Bone marrow (tissue), 2 donors: ENCODE data around the gene PLBD2.

Experiments used
- DNase-seq, 2 donors: peaks; one replicate each; lab custom pipeline; 2025; lab: John Stamatoyannopoulos, UW

Gene PLBD2

DNA sequence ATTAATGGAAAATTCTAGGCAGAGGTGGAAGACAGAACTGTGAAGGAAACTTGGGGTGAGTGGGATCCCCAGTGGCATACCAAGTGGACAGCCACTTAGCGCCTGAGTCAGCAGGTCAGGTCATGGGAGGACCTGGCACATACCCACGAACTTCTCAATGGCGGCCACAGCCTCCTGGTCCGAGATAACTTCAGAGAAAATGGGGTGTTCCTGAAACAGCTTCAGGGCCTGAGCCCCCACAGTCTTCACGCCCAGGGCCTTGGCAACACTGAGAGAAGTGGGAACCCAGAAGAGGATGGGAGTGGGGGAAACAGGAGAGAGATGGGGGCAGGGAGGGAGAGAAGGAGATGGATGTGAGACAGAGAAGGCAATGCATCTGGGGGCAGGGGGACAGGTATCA is 35.4 kb downstream of the PLBD2 start:
- no peak for DNase-seq

DNA sequence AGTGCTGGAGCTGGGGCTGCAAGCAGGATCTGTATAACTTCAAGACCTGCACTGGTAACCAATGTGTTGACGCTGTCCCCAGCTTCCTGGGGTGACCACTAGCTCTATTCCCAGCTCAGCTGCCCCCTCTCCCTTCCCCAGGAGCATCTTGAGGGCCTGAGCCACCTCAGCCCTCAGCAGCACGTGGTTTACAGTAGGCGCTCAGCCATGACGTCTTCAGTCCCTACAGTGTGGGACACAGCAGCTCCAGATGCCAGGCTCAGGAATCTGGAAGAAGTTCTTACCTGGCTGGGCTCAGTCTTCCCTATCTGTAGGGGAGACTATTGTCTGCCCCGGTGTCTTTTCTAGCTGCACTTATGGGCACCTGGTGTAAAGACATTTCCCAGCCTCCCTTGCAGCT is 36.7 kb downstream of the PLBD2 start:
- no peak for DNase-seq

DNA sequence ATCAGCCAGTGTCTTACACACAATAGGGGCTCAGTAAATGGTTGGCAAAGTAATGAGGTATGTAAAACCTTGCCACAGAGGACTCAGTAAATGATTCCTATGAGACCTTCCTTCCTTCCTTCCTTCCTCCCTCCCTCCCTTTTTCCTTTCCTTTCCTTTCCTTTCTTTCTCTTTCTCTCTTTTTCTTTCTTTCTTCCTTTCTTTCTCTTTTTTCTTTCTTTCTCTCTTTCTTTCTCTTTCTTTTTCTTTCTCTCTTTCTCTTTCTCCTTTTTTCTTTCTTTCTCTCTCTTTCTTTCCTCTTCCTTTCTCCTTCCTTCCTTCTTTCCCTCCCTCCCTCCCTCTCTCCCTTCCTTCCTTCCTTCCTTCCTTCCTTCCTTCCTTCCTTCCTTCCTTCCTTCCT is 37.8 kb downstream of the PLBD2 start:
- DNase-seq: no peak

DNA sequence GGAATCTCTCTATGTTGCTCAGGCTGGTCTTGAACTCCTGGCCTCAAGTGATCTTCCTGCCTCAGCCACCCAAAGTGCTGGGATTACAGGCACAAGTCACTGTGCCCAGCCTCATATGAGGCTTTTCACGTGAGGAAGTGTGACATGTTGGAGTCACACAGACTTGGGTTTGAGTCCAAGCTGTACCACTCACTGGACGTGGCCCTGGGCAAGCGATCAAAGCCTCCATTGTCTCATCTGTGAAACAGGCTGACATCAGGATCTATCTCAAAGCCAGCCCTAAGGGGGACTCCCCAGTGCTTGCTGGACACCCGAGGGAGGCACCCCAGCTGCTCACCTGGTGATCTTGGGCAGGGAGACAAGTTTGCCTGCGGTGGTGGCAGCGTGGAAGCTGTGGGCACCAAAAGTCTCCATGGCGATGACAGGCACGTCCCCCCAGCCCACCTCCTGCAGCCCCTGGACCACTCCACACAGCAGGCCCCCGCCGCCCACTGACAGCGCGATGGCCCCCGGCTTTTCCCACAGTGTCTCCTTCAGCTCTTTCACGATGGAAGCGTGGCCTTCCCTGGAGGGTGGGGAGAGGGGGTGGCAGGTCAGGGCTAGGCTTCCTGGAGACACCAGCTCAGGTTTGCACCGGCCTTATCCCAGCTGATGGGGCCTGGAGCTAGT is 38.6 kb downstream of the PLBD2 start:
- no peak for DNase-seq

DNA sequence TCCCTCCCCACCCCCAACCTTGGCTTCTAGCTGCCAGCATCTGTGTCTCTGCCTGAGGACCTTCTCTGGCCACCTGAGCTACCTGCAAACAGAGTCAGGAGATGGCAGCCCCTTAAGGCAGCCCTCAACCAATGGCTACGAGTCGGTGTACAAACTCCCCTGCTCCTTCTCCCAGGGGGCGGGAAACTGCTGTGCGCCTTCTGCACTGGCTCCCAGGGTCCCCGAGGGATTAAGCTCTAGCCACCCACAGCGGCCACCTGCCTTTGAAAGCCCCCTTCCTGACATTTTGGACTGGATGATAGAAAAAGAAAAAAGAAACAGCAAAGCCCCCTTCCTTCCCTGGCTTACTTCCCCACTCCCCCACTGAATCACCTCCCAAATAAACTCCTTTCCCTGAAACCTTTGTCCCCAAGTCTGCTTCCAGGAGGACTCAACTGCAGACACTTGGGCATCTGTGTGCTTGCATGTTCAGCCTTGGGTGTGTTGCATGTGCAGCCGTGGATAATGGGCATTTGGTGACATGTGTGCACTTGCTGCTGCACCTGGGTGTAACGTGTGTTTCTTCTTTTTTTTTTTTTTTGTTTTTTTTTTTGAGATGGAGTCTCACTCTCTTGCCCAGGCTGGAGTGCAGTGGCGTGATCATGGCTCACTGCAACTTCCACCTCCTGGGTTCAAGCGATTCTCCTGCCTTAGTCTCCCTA is 39.3 kb downstream of the PLBD2 start:
- no peak for DNase-seq

DNA sequence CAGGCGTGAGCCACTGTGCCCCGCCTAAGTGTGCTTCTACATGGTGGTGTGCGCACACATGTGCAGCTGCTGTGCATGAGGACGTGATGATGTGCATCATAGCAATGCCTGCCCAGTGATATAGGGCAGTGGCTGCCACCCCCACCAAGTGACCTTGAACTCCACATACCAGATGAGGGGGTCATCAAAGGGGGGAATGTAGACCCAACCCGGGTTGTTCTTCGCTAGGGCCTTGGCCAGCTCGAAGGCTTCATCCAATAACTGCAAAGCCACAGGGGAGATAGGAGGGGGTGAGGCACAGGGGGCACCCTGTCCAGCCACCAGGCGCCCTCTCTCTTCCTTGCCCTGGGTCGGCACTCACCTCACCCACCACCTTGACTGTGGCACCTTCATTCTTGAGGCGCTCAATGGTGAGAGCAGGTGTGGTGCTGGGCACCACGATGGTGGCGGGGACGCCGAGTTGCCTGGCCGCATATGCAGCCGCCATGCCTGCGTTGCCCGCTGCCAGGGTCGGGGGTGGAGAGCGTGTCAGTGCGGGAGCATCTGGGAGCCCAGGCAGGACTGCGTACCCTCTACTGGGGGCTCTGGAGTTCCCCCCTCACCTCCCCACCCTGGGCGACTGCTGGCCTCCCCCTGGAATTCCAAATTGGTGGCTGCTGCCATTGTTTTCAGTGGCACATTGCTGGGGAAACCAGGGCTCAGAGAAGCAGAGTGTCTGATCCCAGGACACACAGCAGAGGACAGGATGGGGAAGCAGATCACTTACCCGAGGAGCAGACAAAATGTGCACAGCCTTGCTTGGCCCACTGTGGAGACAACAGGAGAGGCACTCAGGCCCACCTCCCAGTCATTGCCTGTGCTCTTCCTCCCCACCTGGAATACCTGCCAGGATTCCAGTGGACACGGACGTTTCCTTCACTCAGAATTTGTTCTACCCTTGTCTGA is 40.2 kb downstream of the PLBD2 start:
- DNase-seq: no peak

DNA sequence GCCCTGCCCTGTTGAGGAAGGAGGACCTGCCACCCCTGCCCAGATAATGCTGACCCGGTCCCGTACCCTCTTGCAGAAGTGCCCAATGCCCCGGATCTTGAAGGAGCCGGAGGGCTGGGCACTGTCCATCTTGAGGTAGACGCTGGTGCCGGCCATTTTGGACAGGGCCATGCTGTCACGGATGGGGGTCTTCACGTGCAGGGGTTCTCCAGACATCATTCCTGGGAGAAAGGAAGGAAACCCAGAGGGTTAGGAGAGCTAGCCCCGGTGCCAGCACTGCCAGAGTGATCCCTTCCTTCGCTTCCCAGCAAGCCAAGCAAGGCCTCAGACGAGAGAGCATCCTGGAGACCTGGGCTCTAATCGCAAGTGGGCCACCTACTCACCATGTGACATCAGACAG is 41.1 kb downstream of the PLBD2 start:
- no peak for DNase-seq

DNA sequence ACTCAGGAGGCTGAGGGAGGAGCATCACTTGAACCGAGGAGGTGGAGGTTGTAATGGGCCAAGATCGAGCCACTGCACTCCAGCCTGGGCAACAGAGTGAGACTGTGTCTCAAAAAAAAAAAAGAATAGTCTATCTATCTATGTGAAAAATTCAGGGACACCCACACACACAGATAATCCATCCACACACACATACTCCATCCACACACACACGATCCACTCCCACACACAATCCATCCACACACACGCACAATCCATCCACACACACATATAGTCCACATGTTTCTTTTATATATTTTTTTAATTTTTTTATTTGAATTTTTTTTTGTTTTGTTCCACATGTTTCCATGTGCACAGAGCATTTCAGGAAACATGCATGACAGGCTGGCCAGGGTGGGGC is 42.0 kb downstream of the PLBD2 start:
- DNase-seq: no peak

DNA sequence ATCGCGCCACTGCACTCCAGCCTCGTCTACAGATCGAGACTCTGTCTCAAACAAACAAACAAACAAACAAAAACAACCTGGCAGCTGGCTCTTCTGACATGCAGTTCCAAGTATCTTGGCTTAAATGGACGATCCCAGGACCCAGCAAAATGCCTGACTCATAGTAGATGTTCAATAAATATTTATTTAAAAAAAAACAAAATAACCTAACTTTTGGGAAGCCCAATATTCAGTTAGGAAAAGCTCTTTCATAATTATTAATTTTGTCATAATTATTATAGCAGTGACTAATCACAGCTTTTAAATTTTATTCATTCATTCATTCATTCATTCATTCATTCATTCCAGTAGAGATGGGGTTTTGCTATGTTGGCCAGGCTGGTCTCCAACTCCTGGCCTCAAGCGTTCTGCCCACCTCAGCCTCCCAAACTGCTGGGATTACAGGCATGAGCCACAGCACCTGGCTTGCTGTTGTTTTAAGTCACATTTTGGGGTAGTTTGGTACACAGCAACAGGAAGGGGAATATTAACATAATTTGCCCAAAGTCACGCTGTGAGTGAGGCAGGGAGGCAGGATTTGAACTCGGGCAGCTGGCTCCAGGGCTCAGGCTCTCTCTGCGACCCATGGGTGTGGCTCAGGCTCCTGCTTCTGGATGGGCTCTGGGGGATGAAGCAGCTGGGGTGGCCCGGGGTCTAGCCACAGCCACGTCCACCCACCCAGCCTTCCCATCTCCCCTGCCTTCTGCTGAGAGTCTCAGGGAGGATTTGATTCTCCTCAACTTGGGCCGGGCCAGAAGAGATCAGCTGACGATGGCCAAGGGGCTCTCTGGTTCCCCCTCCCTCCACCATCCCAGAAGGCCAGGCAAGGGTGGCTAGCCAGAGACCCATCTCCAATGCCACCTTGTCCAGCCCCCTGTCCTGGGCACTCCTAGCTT is 42.9 kb downstream of the PLBD2 start:
- DNase-seq: no peak

DNA sequence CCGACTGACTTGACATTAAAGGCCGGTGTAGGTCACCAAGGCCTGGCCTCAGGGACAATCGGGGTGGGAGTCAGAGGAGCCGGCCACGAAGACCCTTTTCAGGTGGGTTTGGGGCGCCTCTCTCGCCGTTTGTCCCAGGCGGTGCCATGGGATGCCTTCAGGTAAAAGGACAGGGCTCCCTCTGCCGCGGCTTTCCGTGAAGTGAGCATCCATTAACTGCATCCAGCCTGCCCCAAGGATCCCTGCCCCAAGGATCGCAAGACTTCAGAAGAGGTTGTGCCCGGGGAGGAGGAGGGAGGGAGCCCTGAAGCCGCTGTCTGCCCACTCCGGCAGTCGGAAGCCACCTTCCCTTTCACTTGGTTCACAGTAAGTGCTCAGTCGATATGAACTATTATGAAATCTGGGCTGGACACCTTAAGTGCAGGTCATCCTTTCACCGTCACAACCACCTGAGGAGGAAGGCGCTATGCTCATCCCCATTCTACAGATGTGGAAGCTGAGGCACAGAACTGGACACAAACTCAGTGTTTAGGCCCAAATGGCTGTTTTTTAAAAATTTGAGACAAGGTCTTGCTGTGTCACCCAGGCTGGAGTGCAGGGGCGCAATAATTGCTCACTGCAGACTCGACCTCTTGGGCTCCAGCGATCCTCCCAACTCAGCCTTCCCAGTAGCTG is 44.3 kb downstream of the PLBD2 start:
- no peak for DNase-seq

DNA sequence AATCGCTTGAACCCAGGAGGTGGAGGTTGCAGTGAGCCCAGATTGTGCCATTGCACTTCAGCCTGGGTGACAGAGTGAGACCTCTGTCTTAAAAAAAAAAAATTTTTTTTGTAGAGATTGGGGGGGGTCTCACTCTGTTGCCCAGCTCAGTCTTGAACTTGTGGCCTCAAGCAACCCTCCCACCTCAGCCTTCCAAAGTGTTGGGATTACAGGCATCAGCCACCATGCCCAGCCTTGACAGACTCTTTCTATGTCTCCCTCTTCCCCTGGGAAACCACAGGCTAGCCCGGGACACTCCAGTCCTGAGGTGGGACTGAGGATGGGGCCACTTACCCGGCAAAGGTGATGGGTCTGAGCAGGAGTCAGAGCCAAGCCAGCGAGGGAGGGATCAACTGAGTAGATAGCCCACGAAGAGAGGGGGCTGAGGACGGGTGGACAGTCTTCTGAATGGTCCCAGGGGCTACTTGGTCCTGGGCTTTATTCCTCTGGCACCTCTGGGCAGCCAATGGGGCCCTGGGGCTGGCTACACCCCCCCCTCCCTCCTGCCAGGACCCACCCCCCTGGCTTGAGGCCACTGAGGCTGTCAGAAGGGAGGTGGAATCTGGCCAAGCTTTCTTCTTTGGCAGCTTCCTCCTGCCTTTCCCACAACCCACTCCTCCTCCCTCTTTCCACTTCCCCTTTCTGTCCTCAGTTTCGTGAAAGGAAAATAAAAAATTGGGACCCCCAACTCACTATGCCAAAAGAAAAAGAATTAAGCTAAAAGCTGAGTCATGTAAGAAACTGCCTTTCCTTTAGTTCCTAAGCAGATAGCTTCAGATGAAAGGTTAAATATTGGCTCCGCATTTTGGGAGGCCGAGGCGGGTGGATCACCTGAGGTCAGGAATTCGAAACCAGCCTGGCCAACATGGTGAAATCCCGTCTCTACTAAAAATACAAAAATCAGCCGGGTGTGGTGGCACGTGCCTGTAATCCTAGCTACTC is 45.3 kb downstream of the PLBD2 start, which contains the start of gene SDS:
Gene SDS, minus strand, starts transcription at position 453 of the 981 bp plus-strand sequence. CDS start 4,179 bp downstream, outside the sequence.
- no peak for DNase-seq

DNA sequence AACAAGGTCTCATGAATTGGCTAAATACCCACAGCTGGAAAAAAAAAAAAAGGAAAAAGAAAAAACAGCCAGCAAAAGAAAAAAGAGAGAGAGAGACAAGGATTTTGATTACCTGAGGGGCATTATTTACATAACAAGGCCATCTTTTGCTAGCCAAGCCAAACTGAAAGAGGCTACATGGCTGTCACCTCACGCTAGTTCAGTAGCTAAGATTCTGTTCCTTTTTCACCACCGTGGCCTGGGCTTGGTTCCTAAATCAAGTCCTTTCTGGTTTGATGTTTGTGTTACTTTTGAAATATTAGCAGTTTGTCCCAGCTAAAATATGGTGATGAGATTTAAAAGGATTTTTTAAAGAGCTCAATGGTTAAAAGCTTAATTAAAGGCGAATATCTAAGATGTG is 47.3 kb downstream of the PLBD2 start:
- DNase-seq: no peak

DNA sequence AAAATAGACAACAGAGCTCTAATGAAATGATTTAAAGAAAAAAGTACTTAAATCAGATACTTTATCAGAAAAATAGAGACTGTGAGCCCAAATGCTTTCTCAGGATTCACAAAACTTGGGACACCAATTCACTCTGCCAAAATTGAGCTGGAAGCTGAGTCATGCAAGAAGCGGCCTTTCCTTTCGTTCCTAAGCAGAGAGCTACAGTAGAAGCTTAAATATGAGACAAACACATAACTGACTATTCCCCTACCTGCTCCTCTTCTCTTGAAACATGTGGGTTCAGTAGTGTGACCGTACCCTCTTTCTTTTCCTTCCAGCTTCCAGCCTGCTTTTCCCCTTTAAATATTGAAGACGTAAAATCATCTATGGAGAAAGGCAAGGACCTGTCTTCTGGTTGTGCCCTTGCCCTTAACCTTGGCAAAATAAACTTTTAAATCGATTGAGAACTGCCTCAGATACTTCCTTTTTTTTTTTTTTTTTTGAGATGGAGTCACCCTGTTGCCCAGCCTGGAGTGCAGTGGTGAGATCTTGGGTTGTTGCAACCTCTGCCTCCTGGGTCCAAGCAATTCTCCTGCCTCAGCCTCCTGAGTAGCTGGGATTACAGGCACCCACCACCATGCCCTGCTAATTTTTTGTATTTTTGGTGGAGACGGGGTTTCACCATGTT is 49.7 kb downstream of the PLBD2 start:
- DNase-seq: peak in 1 of 2 donors; percentile 49

DNA sequence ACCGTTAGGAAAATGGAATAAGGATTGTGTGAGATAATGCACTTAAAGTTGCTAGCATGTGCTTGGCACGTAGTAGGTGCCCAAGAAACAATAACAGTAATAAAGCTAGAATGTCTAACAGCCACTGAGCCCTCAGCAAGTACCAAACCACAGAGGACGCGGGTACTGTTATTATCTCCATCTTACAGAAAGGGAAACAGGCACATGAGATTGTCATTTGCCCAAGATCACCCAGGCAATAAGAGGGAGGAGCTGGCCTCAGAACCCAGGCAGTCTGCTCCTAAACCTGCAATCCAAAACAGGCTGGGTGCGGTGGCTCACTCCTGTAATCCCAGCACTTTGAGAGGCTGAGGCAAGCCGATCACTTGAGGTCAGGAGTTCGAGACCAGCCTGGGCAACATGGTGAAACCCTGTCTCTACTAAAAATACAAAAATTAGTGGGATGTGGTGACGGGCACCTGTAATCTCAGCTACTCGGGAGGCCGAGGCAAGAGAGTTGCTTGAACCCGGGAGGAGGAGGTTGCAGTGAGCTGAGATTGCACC is 50.4 kb downstream of the PLBD2 start:
- DNase-seq: no peak

DNA sequence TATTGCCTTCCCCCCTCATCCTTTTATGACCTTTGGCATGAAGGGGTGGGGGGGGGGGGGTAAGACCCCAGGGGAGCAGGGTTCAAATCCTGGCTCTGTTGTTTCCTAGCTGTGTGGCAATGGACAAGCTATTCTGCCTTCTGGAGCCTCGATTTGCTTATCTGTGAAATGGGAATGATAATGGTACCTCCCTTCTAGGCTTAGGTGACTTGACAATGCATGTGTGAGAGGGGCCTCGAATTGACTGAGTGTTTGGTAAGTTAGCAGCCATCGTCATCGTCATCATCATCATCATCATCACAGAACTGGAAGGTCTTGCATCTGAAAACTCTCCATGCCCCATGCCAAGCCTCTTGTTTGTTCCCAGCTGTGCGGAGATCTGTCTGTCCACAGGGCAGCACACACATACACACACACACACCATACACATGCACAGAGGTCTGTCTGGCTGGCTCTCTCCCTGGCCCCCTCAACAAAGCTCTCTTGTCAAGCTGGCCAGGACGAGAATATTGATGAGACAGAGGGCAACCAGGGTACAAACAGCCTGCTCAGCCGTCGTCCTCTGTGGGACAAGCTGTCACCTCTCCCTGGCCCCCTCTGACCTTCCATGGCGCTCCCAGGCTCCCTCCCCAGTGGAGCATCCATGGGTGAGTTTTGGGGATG is 51.2 kb downstream of the PLBD2 start:
- no peak for DNase-seq

DNA sequence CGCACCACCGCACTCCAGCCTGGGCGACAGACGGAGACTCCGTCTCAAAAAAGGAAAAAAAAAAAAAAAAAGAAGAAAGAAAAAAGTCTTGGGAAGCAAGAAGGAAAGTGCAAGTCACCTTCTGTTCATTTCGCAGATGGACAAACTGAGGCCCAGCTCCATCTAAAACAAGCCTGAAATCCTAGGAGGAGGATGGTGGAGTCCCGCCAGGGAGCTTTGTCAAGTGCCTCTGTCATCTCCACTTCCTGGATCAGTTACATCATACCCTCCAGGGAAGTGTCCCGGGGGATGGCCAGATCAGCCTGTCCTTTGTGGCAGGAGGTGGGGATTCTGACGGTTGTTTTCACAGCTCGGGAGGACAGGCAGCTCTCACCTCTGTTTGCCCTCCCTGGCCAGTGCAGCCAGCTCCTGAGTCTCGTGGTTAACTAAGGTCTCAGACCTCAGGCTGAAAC is 55.1 kb downstream of the PLBD2 start:
- no peak for DNase-seq

DNA sequence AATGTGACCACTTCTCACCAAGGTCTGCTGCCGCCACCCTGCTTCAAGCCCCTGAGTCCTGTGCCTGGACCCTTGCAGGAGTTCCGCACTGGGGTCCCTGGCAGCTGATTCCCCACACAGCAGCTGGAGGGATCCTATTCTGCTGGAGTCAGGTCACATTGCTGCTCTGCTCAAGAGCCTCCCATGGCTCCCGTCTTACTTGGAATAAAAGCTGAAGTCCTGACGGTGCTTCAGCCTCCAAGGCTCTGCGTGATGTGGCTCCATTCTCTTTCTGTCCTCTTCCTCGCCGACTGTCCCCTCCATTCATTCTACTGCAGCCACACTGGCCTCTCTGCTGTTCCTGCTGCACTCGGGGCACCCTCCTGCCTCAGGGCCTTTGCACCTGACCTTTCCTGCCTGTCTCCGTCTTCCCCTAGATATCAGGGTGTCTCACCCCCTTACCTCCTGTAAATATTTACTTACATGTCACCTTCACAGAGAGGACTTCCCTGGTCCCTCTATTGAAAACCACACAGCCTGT is 56.2 kb downstream of the PLBD2 start:
- no peak for DNase-seq
